Astrocyte of the spinal cord (primary cell): ENCODE results near the gene PIGQ.
A peak's percentile ranks its signal among the peaks of the same experiment; 100 is the strongest.

Source experiments
- DNase-seq: peaks from one replicate; pipeline ENCODE4 v3.0.0; 2011; ENCODE audit warnings: low read depth, low spot score
- H3K4me3 ChIP-seq: 2 replicates; pipeline ENCODE4 v1.5.1; 2011; ENCODE audit warnings: low read depth, mild to moderate bottlenecking, low read length, moderate library complexity
- in situ Hi-C: cut with HindIII; loops from 2 replicates; pipeline ENCODE4 v1.10.0; 2017; ENCODE audit warnings: low sequenced_read_pairs
- TF ChIP-seq, protein P1 (sequence below): IDR thresholded peaks from 2 replicates; pipeline ENCODE4 v1.5.1; 2012; ENCODE audit warnings: low read depth, mild to moderate bottlenecking, low read length, inconsistent platforms

Gene PIGQ

DNA sequence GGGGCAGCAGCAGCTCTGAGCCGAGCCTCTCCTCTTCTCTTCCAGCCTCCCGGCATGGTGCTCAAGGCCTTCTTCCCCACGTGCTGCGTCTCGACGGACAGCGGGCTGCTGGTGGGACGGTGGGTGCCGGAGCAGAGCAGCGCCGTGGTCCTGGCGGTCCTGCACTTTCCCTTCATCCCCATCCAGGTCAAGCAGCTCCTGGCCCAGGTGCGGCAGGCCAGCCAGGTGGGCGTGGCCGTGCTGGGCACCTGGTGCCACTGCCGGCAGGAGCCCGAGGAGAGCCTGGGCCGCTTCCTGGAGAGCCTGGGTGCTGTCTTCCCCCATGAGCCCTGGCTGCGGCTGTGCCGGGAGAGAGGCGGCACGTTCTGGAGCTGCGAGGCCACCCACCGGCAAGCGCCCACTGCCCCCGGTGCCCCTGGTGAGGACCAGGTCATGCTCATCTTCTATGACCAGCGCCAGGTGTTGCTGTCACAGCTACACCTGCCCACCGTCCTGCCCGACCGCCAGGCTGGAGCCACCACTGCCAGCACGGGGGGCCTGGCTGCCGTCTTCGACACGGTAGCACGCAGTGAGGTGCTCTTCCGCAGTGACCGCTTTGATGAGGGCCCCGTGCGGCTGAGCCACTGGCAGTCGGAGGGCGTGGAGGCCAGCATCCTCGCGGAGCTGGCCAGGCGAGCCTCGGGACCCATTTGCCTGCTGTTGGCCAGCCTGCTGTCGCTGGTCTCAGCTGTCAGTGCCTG, 4.4 kb downstream of the PIGQ start:
- TF ChIP-seq, protein P1, sequence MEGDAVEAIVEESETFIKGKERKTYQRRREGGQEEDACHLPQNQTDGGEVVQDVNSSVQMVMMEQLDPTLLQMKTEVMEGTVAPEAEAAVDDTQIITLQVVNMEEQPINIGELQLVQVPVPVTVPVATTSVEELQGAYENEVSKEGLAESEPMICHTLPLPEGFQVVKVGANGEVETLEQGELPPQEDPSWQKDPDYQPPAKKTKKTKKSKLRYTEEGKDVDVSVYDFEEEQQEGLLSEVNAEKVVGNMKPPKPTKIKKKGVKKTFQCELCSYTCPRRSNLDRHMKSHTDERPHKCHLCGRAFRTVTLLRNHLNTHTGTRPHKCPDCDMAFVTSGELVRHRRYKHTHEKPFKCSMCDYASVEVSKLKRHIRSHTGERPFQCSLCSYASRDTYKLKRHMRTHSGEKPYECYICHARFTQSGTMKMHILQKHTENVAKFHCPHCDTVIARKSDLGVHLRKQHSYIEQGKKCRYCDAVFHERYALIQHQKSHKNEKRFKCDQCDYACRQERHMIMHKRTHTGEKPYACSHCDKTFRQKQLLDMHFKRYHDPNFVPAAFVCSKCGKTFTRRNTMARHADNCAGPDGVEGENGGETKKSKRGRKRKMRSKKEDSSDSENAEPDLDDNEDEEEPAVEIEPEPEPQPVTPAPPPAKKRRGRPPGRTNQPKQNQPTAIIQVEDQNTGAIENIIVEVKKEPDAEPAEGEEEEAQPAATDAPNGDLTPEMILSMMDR, result no peak
- no peak for DNase-seq
- in situ Hi-C loops, result no loop called here
- H3K4me3 ChIP-seq, result no peak overlapping the region

DNA sequence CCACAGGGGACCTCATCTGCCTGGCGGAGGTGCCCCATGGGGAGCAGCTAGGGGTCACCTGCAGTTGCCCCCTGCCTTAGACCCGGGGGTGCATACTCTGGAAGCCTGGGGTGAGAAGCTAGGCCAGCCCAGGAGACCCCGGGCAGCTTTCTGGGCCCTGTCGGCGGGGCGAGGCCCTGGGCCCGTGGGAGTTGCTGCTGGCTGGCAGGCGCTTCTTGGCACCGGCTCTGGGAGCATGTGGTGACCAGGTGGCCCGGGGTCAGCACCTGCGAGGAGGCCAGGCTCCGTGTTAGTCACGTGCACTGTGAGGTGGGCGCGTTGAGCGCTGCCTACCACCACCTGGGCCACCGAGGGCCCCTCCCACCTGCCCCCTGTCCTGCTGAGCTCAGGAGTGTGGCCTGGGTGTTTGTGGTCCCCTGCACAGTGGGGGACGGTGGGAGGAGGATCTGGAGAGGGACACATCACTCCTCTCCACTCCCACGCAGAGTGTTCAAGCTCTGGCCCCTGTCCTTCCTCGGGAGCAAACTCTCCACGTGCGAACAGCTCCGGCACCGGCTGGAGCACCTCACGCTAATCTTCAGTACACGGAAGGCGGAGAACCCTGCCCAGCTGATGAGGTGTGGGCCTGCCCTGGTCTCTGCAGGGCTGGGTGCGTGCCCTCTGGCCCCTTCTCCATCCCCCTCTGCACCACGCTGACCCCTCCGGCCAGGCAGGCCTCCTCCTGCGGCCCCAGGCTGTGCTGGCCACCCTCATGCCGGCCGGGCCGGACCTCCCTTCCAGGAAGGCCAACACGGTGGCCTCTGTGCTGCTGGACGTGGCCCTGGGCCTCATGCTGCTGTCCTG, 5.8 kb downstream of the PIGQ start:
- in situ Hi-C loops, result no loop called here
- H3K4me3 ChIP-seq, result no peak overlapping the region
- TF ChIP-seq, protein P1, result no peak
- no peak for DNase-seq

DNA sequence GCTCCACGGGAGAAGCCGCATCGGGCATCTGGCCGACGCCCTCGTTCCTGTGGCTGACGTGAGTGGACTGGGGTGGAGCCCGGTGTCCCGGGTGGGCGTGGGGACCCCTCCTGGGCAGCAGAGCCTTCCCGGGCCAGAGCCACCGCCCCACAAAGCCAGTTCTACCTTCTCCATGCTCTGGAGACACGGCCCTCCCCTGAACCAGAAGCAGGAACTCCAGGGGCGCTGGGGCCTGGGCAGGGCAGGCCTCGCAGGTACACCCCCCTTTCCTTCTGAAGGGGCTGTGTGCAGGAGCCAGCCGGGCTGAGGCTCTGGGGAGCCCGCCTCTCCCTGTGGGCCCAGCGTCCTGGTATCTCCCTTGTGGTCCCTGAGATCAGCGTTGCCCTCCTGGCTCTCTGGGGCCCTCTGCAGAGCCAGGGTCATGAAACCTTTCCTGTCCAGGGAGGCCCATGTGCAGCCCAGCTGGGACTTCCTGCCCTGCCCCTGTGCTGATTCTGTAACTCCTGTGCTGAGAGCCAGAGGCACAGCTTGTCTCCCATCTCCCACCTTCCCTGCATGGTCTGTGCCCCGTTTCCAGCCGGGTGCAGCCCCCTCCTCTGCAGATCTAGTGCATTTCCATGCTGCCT, 6.5 kb downstream of the PIGQ start:
- TF ChIP-seq, protein P1, result no peak
- in situ Hi-C loops, result no loop called here
- H3K4me3 ChIP-seq, result no peak overlapping the region
- DNase-seq, result no peak

DNA sequence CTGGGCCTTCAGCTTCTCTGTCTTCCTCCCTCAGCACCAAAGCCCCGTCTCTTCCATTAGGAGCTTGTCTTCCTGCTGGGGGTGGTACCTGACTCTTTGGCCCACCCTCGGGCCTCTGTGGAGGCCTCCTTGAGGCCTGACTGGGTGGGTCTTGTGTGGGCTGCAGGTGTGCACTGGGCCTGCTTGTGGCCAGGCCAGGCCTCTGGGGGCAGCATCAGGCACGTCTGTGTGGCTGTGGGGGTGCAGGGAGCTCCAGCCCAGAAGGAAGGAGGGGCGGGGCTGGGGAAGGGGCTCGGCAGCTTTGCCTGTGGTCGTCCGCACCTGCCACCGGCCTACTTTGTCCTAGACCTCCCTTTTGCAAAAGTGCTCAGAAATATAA, 7.0 kb downstream of the PIGQ start:
- in situ Hi-C loops, result no loop called here
- DNase-seq, result no peak
- TF ChIP-seq, protein P1, result peak; percentile 12
- no peak overlapping the region for H3K4me3 ChIP-seq

DNA sequence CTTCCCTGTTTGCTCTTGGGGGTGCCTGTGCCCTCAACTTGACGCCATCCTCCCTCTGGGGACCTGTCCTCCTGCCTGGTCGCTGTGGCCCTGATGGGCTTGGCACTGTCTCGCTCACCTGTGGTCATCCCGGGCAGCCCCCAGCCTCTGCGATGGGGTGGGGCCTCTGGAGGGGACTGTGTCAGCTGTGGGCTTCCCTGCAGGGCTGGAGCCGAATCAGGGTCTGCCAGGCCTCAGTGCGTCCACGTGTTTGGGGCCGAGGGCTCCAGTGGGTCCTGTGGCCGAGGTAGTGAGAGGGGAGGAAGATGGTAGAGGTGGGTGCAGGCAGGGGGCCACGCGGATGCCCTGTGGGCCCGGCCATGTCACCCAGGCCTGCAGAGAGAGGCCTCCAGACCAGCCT, 8.0 kb downstream of the PIGQ start:
- H3K4me3 ChIP-seq, result no peak overlapping the region
- in situ Hi-C loops, result no loop called here
- TF ChIP-seq, protein P1, result no peak
- no peak for DNase-seq

DNA sequence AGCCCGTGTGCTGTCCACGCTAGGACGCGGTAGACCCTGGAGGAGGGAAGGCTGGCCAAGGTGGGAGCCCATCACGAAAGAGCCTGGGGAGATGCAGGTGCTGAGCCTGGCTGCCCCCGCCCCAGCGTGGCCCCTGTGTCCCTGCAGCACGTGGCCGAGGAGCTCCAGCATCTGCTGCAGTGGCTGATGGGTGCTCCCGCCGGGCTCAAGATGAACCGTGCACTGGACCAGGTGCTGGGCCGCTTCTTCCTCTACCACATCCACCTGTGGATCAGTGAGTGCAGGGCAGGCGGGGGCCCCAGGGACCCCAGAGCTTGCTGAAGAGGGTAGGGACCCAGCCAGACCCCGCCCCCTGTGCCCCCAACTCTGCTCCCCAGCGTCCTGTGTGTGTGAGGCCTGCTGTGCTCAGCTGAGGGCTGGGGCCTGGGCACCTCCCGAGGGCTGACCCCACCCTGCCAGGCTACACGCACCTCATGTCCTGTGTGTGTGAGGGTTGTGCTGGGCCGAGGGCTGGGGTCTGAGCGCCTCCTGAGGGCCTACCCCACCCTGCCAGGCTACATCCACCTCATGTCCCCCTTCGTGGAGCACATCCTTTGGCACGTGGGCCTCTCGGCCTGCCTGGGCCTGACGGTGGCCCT, 8.6 kb downstream of the PIGQ start:
- H3K4me3 ChIP-seq, result no peak overlapping the region
- TF ChIP-seq, protein P1, result no peak
- no peak for DNase-seq
- in situ Hi-C loops, result no loop called here
